Activated naive CD8-positive, alpha-beta T cell treated with anti-CD3 and anti-CD28 coated beads, Interleukin-2, amount 50 U/mL, for 24 hours (primary cell): ENCODE results near the gene TMTC2.
"Not testable (repeated sequence)": the region's sequence is repeated elsewhere in the genome, so short reads cannot be mapped to it uniquely, and the experiment has no call there.

Source experiments
- ATAC-seq: fragments of 150-1000 bp; cut with Tn5 transposase; one replicate; pipeline ENCODE4 v1.10.0; 2021
- DNase-seq: peaks from one replicate; pipeline ENCODE4 v3.0.0; 2021
- H3K27ac Mint-ChIP-seq: one replicate; pipeline ENCODE4 v1.8.0; 2021; ENCODE audit warnings: mild to moderate bottlenecking, mixed read lengths
- H3K27me3 Mint-ChIP-seq: one replicate; pipeline ENCODE4 v1.8.0; 2021; ENCODE audit warnings: mixed read lengths
- H3K36me3 Mint-ChIP-seq: one replicate; pipeline ENCODE4 v1.8.0; 2021; ENCODE audit warnings: low read depth, mixed read lengths
- H3K4me1 Mint-ChIP-seq: one replicate; pipeline ENCODE4 v1.8.0; 2021; ENCODE audit warnings: mixed read lengths
- H3K4me3 Mint-ChIP-seq: one replicate; pipeline ENCODE4 v1.8.0; 2021; ENCODE audit warnings: mild to moderate bottlenecking, moderate library complexity, mixed read lengths
- H3K9me3 Mint-ChIP-seq: one replicate; pipeline ENCODE4 v1.8.0; 2021; ENCODE audit warnings: mixed read lengths

Gene TMTC2

GRCh38 chr12:83084516-83085234, 398.0 kb downstream of the TMTC2 start:
- H3K9me3 Mint-ChIP-seq = no peaks in the 10 kb centered on the region
- no peak overlapping the region for H3K4me3 Mint-ChIP-seq
- DNase-seq = no peak
- H3K27ac Mint-ChIP-seq = no peak overlapping the region
- no peaks in the 10 kb centered on the region for H3K4me1 Mint-ChIP-seq
- ATAC-seq = no peak
- no peaks in the 10 kb centered on the region for H3K36me3 Mint-ChIP-seq
- H3K27me3 Mint-ChIP-seq = no peaks in the 10 kb centered on the region

DNA sequence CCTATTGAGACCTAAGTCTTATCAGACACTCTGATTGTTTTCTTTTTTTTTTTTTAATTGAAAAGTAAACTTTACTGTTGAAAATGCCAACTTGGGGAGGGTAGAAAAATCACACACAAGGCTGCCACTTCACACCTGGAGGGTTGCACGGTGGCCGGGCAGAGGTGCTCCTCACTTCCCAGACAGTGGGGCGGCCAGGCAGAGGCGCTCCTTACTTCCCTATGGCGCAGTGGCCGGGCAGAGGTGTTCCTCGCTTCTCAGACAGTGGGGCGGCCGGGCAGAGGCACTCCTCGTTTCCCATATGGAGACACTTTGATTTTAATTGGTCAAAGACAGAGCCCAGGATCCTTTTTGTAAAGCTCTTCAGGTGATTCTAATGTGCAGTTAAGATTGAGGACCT, 399.3 kb downstream of the TMTC2 start:
- ATAC-seq (no peak), DNase-seq (no peak)
- Mint-ChIP-seq H3K36me3 (no peaks in the 10 kb centered on the region), H3K9me3 (no peaks in the 10 kb centered on the region), H3K4me3 (no peak overlapping the region), H3K27ac (no peak overlapping the region), H3K4me1 (no peaks in the 10 kb centered on the region), H3K27me3 (no peaks in the 10 kb centered on the region)

DNA sequence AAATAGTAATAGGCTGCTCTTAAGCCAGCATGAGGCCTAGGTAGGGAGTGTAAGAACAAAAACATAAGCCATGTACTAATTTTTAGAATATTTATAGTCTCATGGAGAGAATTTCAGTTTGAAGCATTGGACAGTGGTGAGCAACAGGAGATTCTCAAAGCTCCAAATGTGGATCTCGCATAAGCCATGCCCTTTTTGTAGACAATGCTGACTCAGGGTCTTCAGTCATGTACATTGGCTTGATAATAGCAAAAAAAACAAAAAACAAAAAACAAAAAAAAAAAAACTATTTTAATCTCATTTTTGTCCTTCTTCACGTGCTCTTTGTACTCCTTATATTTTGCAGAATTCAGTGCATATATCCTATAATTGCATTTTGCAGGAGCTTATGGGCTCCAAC, 402.9 kb downstream of the TMTC2 start:
- DNase-seq = no peak
- ATAC-seq = no peak
- no peaks in the 10 kb centered on the region for H3K27me3 Mint-ChIP-seq
- H3K4me1 Mint-ChIP-seq = no peaks in the 10 kb centered on the region
- H3K4me3 Mint-ChIP-seq = no peak overlapping the region
- H3K9me3 Mint-ChIP-seq = no peaks in the 10 kb centered on the region
- no peak overlapping the region for H3K27ac Mint-ChIP-seq
- H3K36me3 Mint-ChIP-seq = no peaks in the 10 kb centered on the region

- Mint-ChIP-seq H3K4me1 (no peaks in the 10 kb centered on the region), H3K9me3 (peaks cover 4% of the 10 kb centered on the region), H3K27ac (no peak overlapping the region), H3K27me3 (no peaks in the 10 kb centered on the region), H3K36me3 (no peaks in the 10 kb centered on the region), H3K4me3 (no peak overlapping the region)
- ATAC-seq = no peak
- DNase-seq = no peak
These were observed 405.4 kb downstream of the TMTC2 start for GRCh38 chr12:83092129-83092528.

- ATAC-seq = no peak
- no peaks in the 10 kb centered on the region for H3K36me3 Mint-ChIP-seq
- DNase-seq = no peak
- peaks cover 4% of the 10 kb centered on the region for H3K9me3 Mint-ChIP-seq
- H3K4me3 Mint-ChIP-seq = no peak overlapping the region
- H3K4me1 Mint-ChIP-seq = no peaks in the 10 kb centered on the region
- H3K27me3 Mint-ChIP-seq = no peaks in the 10 kb centered on the region
- no peak overlapping the region for H3K27ac Mint-ChIP-seq
These were observed 405.9 kb downstream of the TMTC2 start for GRCh38 chr12:83092606-83093005.

DNA sequence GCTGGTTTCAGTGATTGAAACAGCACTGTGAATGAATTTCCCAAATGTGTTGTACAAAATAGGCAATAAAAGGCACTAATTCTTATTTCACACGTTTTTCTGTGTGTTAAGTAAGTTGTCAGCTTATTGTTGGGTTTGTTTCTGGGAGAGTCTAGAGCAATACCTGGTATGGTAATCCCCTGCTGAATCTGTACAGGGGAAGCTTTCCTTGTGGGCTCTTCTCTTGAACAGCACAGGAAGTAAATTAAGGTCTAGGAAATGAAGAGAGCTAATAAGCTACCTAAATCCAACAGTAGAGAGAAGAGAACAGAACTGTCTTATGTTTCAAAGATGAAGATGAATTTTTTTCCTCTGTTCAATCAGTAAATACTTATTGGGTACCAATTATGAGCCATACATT, 406.7 kb downstream of the TMTC2 start:
- H3K9me3 Mint-ChIP-seq = peaks cover 4% of the 10 kb centered on the region
- H3K27ac Mint-ChIP-seq = no peak overlapping the region
- H3K4me1 Mint-ChIP-seq = no peaks in the 10 kb centered on the region
- H3K36me3 Mint-ChIP-seq = no peaks in the 10 kb centered on the region
- H3K4me3 Mint-ChIP-seq = no peak overlapping the region
- ATAC-seq (no peak), DNase-seq (no peak)
- no peaks in the 10 kb centered on the region for H3K27me3 Mint-ChIP-seq

GRCh38 chr12:83097643-83098342, 411.1 kb downstream of the TMTC2 start:
- peaks cover 4% of the 10 kb centered on the region for H3K9me3 Mint-ChIP-seq
- no peaks in the 10 kb centered on the region for H3K36me3 Mint-ChIP-seq
- H3K4me3 Mint-ChIP-seq = no peak overlapping the region
- DNase-seq = no peak
- H3K4me1 Mint-ChIP-seq = no peaks in the 10 kb centered on the region
- H3K27me3 Mint-ChIP-seq = no peaks in the 10 kb centered on the region
- no peak for ATAC-seq
- no peak overlapping the region for H3K27ac Mint-ChIP-seq

- Mint-ChIP-seq H3K36me3 (no peaks in the 10 kb centered on the region), H3K9me3 (peaks cover 4% of the 10 kb centered on the region), H3K4me1 (no peaks in the 10 kb centered on the region), H3K27ac (no peak overlapping the region), H3K27me3 (no peaks in the 10 kb centered on the region), H3K4me3 (no peak overlapping the region)
- no peak for DNase-seq
- no peak for ATAC-seq
These were observed 412.7 kb downstream of the TMTC2 start for GRCh38 chr12:83099436-83099835.

- ATAC-seq (no peak), DNase-seq (no peak)
- Mint-ChIP-seq H3K27ac (no peak overlapping the region), H3K4me3 (no peak overlapping the region), H3K9me3 (no peaks in the 10 kb centered on the region), H3K27me3 (no peaks in the 10 kb centered on the region), H3K36me3 (no peaks in the 10 kb centered on the region), H3K4me1 (no peaks in the 10 kb centered on the region)
These were observed 415.8 kb downstream of the TMTC2 start for GRCh38 chr12:83102499-83102898.

DNA sequence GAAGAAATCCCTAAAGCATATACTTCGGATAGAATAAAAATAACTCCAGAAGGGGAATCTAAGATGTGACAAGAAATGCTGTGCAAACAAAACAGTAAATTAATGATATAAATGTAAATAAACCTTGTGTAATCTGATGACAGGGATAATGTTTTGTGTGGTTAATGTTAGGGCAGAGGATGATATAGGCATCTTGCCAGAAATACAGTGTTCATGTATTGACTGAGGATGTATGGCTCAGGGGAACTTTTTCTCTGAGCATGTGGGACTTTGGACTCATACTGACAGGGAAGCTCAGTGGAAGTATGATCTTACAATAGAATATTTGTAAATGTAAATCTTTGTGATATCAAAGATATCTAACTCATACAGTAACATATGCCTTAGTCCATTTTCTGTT, 420.2 kb downstream of the TMTC2 start:
- H3K9me3 Mint-ChIP-seq = no peaks in the 10 kb centered on the region
- H3K4me1 Mint-ChIP-seq = no peaks in the 10 kb centered on the region
- H3K36me3 Mint-ChIP-seq = no peaks in the 10 kb centered on the region
- H3K27ac Mint-ChIP-seq = no peak overlapping the region
- H3K27me3 Mint-ChIP-seq = no peaks in the 10 kb centered on the region
- ATAC-seq (no peak), DNase-seq (no peak)
- H3K4me3 Mint-ChIP-seq = no peak overlapping the region

GRCh38 chr12:83110424-83110823, 423.7 kb downstream of the TMTC2 start:
- Mint-ChIP-seq H3K27ac (no peak overlapping the region), H3K27me3 (no peaks in the 10 kb centered on the region), H3K4me1 (no peaks in the 10 kb centered on the region), H3K36me3 (no peaks in the 10 kb centered on the region), H3K4me3 (no peak overlapping the region), H3K9me3 (no peaks in the 10 kb centered on the region)
- ATAC-seq = no peak
- no peak for DNase-seq

- no peaks in the 10 kb centered on the region for H3K27me3 Mint-ChIP-seq
- H3K36me3 Mint-ChIP-seq = no peaks in the 10 kb centered on the region
- DNase-seq (no peak), ATAC-seq (no peak)
- H3K9me3 Mint-ChIP-seq = peaks cover 7% of the 10 kb centered on the region
- H3K4me3 Mint-ChIP-seq = no peak overlapping the region
- H3K4me1 Mint-ChIP-seq = no peaks in the 10 kb centered on the region
- H3K27ac Mint-ChIP-seq = no peak overlapping the region
These were observed 427.2 kb downstream of the TMTC2 start for GRCh38 chr12:83113945-83114344.

GRCh38 chr12:83114966-83115365, 428.3 kb downstream of the TMTC2 start:
- Mint-ChIP-seq H3K9me3 (peaks cover 11% of the 10 kb centered on the region), H3K36me3 (no peaks in the 10 kb centered on the region), H3K27me3 (no peaks in the 10 kb centered on the region), H3K4me1 (no peaks in the 10 kb centered on the region), H3K27ac (no peak overlapping the region), H3K4me3 (no peak overlapping the region)
- ATAC-seq (no peak), DNase-seq (no peak)

DNA sequence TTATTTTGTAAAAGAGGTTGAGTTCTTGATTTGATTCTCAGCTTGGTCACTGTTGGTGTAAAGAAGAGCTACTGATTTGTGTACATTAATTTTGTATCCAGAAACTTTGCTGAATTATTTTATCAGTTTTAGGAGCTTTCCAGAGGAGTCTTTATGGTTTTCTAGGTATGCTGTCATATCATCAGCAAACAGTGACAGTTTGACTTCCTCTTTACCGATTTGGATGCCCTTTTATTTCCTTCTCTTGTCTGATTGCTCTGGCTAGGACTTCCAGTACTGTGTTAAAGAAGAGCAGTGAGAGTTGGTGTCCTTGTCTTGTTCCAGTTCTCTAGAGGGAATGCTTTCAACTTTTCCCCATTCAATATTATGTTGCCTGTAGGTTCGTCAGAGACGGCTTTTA, 431.2 kb downstream of the TMTC2 start:
- not testable (repeated sequence) for H3K27ac Mint-ChIP-seq, H3K27me3 Mint-ChIP-seq, ATAC-seq, H3K4me1 Mint-ChIP-seq, H3K36me3 Mint-ChIP-seq, DNase-seq, H3K4me3 Mint-ChIP-seq
- H3K9me3 Mint-ChIP-seq = peaks cover 15% of the 10 kb centered on the region

DNA sequence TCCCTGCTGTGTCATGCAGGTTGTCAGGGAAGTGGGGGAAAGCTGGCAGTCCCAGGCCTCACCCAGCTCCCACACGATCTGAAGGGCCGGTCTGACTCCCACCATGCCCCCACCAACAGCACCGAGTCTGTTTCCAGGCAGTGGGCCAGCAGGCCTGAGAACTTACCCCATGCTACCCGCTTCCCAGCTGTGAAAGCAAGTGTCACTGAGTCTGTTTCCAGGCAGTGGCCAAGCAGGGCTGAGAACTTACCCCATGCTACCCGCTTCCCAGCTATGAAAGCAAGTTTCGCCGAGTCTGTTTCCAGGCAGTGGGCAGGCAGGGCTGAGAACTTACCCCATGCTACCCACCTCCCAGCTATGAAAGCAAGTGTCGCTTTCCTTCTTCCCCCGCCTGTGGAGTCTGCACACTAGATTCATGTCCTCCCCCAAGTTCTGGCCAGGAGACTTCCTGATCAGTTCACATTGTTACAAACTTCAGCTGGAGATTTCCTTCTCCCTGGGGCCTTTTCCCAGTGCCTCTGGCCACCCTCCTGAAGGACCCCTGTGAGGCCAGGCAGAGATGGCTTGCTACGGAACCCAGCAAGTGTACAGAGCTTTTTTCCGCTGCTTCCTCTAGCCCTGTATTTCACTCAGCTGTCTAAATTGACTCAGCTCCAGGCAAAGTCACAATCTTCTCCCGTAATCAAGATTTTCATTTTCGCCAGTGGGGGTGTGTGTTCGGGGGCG, 435.4 kb downstream of the TMTC2 start:
- ATAC-seq (no peak), DNase-seq (no peak)
- no peak overlapping the region for H3K4me3 Mint-ChIP-seq
- H3K27me3 Mint-ChIP-seq = no peaks in the 10 kb centered on the region
- H3K4me1 Mint-ChIP-seq = no peaks in the 10 kb centered on the region
- H3K9me3 Mint-ChIP-seq = peaks cover 11% of the 10 kb centered on the region
- no peak overlapping the region for H3K27ac Mint-ChIP-seq
- no peaks in the 10 kb centered on the region for H3K36me3 Mint-ChIP-seq
